GM12865 (cell line): Measurements from ENCODE around the gene WDTC1.

Experiments used
- DNase-seq: peaks from one replicate; pipeline ENCODE4 v3.0.0; 2010; ENCODE audit warnings: low read depth
- H3K4me3 ChIP-seq: 2 replicates; pipeline ENCODE4 v1.5.1; 2011; ENCODE audit warnings: mild to moderate bottlenecking, low read depth, low read length, control low read depth
- CTCF ChIP-seq: IDR thresholded peaks from 2 replicates; pipeline ENCODE4 v1.5.1; 2011; ENCODE audit warnings: low read length, control low read depth, low read depth, inconsistent platforms; ENCODE audit not compliant: insufficient read depth; ENCODE audit errors: missing control alignments

Gene WDTC1

GRCh38 chr1:27314169-27314568 is 79.7 kb downstream of the WDTC1 start:
- no peak for TF ChIP-seq CTCF
- H3K4me3 ChIP-seq, result no peak overlapping the region
- no peak for DNase-seq

GRCh38 chr1:27314737-27315136 is 80.3 kb downstream of the WDTC1 start:
- TF ChIP-seq CTCF, result no peak
- H3K4me3 ChIP-seq, result no peak overlapping the region
- no peak for DNase-seq

- DNase-seq, result no peak
- TF ChIP-seq CTCF, result no peak
- H3K4me3 ChIP-seq, result no peak overlapping the region
These were observed 82.4 kb downstream of the WDTC1 start for GRCh38 chr1:27316860-27317259.

- H3K4me3 ChIP-seq, result no peak overlapping the region
- no peak for DNase-seq
- no peak for TF ChIP-seq CTCF
These were observed 83.7 kb downstream of the WDTC1 start for GRCh38 chr1:27318136-27318535.

- no peak for DNase-seq
- no peak for TF ChIP-seq CTCF
- H3K4me3 ChIP-seq, result no peak overlapping the region
These were observed 84.2 kb downstream of the WDTC1 start for GRCh38 chr1:27318596-27318995.

GRCh38 chr1:27321813-27322568 is 87.6 kb downstream of the WDTC1 start, which contains the start of gene TMEM222:
TSS of gene TMEM222 (plus strand) at chr1:27322163. CDS start at chr1:27322198, 35 bp downstream.
- DNase-seq, result peak; percentile 98
- H3K4me3 ChIP-seq, result peak within 1 kb of the TSS; percentile 69
- TF ChIP-seq CTCF, result no peak
